GM21515 (cell line): ENCODE measurements around the gene CCDC73.
A peak's percentile ranks its signal among the peaks of the same experiment; 100 is the strongest.
"Not testable (repeated sequence)": the region's sequence is repeated elsewhere in the genome, so short reads cannot be mapped to it uniquely, and the experiment has no call there.

Source experiments
- ATAC-seq: cut with Tn5 transposase; IDR thresholded peaks from one replicate; pipeline ENCODE4 v1.9.1; 2021; ENCODE audit not compliant: unreplicated experiment

CCDC73 gene

GRCh38 chr11:32794439-32794838 is at the start of gene CCDC73:
Gene CCDC73, minus strand, starts transcription at chr11:32794662. Its CDS starts 34,419 bp downstream, at chr11:32760243.
- no peak for ATAC-seq

- no peak for ATAC-seq
Measured at GRCh38 chr11:32843544-32843943, 49.1 kb upstream of the CCDC73 start.

- ATAC-seq = no peak
Measured at GRCh38 chr11:32840587-32840986, 46.1 kb upstream of the CCDC73 start.

- no peak for ATAC-seq
Measured at GRCh38 chr11:32839308-32839707, 44.8 kb upstream of the CCDC73 start.

GRCh38 chr11:32838505-32839274 is 44.2 kb upstream of the CCDC73 start:
- ATAC-seq = no peak

- ATAC-seq = no peak
Measured at GRCh38 chr11:32836946-32837345, 42.5 kb upstream of the CCDC73 start.

- ATAC-seq = no peak
Measured at GRCh38 chr11:32833921-32834320, 39.5 kb upstream of the CCDC73 start.

- no peak for ATAC-seq
Measured at GRCh38 chr11:32831221-32831620, 36.8 kb upstream of the CCDC73 start.

GRCh38 chr11:32830796-32831195 is 36.3 kb upstream of the CCDC73 start:
- no peak for ATAC-seq

GRCh38 chr11:32830413-32830738 is 35.9 kb upstream of the CCDC73 start:
- no peak for ATAC-seq

- peak; percentile 77 for ATAC-seq
Measured at GRCh38 chr11:32829680-32830412, 35.4 kb upstream of the CCDC73 start, which contains the start of gene PRRG4. Gene PRRG4, plus strand, starts transcription at chr11:32829927. Its CDS starts 603 bp downstream, at chr11:32830530.

GRCh38 chr11:32829157-32829679 is 34.8 kb upstream of the CCDC73 start:
- ATAC-seq = peak; percentile 41

- ATAC-seq = no peak
Measured at GRCh38 chr11:32827276-32827675, 32.8 kb upstream of the CCDC73 start.

GRCh38 chr11:32826113-32826512 is 31.7 kb upstream of the CCDC73 start:
- no peak for ATAC-seq

- ATAC-seq = not testable (repeated sequence)
Measured at GRCh38 chr11:32823617-32824016, 29.2 kb upstream of the CCDC73 start.

GRCh38 chr11:32821917-32822560 is 27.6 kb upstream of the CCDC73 start:
- no peak for ATAC-seq

GRCh38 chr11:32821517-32821916 is 27.1 kb upstream of the CCDC73 start:
- ATAC-seq = no peak

- no peak for ATAC-seq
Measured at GRCh38 chr11:32820497-32820896, 26.0 kb upstream of the CCDC73 start.

- no peak for ATAC-seq
Measured at GRCh38 chr11:32819187-32819586, 24.7 kb upstream of the CCDC73 start.

GRCh38 chr11:32817852-32818183 is 23.4 kb upstream of the CCDC73 start:
- ATAC-seq = no peak

GRCh38 chr11:32817181-32817851 is 22.9 kb upstream of the CCDC73 start:
- ATAC-seq = no peak
